SKM-1 (cell line): ENCODE measurements around the gene PFDN4.

Source experiments
- DNase-seq: peaks from one replicate; lab custom pipeline; 2025; ENCODE audit not compliant: unreplicated experiment; lab: John Stamatoyannopoulos, UW

Gene PFDN4, protein sequence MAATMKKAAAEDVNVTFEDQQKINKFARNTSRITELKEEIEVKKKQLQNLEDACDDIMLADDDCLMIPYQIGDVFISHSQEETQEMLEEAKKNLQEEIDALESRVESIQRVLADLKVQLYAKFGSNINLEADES

DNA sequence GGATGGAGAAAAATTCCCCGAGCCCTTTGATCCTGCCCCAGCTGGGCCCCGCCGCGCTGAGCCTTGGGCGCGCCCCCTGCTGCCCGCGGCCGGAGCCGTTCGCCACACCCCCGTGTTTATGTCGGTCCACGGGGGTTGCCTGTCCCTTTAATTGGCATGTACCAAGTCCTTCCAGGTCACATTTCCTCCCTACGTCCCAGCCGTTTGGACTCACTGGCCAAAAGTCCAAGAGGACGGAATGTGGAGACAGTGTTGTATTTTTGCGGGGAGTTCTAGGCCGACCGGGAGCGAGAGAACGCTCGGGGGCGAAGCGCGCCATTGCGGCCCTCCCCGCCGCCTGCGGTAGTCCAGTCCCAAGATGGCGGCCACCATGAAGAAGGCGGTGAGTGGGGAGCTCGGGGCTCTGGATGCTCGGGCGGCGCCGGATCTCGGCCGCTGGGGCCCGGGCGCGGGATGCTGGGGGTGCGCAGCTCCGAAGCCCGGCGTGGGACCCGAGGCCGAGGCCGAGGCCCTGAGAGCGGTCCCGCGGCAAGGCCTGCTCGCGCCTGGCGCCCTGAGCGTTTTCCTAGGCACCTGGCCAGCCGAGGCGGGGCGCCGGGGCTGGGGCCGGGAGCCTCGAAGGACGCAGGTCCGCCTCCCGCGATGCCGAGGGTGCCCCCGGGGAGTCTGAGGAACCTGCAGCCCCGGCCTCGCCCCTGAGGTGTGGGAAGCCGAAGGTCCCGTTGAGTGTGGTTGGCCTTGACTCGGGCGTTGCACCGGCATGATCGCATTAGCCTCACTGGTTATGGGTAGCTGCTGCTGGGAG is at the start of gene PFDN4:
Gene PFDN4 (plus strand): TSS at position 345 of the 805 bp plus-strand sequence. CDS start 14 bp downstream, at position 359.
- peak; percentile 66 for DNase-seq

GRCh38 chr20:54158226-54158625 is 49.7 kb upstream of the PFDN4 start:
- DNase-seq = no peak

DNA sequence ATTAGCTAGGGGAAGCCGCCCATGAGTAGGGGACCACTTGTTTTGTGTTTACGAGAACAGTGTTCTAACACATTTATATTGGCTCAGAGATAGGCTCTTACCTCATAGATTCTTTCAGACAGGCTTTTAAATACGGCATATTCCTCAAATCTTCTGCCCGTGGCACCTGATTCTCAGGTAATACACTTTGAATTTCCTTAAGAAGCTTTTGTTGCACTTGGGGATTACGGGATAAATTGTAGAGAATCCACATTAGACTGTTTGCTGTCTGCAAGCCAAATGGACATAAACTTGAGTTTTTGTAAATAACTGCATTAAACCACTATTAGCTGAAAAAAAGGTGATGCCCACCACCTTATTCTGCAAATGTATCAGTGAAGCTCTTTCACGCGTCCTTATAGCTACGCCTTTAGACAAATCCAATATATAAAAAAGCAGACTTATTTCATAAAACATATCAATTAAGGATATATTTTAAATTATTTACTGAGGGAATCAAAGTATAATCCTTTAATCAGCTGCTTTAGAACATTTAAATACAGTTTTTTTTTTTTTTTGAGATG is 49.0 kb upstream of the PFDN4 start:
- DNase-seq = no peak

DNA sequence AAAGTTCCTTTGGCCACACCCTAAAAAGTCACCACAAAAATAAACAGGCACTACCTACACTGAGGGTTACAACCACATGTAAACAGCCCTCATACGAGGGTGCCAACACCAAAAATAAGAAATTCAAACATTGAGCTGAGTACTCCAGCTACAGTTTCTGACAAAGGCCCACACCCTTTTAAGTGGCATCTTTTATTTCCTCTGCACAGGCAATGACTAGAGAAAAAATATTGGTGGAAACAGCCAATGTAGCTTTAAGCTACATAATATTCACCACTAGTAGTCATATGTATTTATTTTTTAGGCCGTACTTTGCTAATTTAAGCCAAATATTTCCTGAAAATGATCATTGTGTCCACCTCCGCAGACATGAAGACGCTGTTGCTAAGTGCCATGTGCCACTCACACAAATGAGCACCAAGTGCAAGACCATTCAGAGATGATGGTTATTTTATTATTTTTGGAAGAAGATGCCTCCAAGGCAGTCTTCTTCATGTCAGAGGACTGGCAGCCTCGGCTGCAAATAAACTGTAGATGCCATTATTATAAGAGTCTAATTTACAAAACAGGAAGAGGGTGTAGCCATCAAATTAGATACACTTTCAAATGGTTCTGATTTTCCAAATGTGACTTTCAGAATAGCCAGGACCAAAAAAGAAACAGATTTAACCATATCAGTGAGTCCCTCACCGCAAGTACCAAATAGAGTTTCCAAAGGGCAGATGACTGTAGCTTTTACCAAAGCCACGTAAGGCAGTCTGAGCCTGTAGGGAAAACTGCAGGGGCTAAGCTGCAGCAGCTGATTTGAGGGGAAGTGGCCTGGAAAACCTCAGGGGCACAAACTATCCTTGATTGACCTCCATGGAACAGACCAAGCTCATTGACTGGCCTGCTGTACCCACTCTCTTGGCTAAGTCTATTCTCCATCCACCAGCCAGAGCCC is 47.6 kb upstream of the PFDN4 start:
- DNase-seq = no peak

DNA sequence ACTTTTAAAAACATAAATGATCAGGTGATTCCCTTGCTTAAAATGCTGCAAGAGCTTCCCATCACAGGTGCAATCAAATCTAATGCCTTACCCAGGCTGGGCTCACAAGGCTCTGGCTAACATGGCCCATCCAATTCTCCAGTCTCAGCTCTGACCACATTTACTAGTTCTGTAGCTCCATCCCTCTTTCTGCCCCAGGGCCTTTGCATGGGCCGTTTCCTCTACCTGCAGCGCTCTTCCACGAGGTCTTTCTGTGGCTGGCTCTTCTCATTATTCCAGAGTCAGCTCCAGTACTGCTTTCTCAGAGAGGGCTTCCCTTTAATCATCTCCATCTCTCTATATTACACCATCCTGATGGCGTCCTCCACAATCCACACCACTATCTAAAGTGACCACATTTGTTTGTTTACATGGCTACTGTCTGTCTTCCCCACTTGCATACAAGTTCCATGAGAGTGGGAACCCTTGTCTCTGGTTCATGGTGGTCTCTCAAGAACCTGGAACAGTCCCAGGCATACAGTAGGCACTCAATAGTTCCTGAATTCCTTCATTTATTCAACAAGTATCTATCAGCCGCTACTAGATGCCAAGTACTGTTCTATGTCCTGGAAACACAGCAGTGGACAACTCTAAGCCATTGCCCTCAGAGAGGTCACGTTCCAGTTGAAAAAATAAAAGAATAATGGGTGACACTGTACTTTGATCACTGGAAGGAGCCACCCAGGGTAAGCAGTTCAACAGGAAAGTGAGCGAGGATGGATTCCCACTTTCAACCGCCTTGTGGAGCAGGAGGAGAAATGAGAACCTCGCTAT is 46.7 kb upstream of the PFDN4 start:
- DNase-seq = no peak

DNA sequence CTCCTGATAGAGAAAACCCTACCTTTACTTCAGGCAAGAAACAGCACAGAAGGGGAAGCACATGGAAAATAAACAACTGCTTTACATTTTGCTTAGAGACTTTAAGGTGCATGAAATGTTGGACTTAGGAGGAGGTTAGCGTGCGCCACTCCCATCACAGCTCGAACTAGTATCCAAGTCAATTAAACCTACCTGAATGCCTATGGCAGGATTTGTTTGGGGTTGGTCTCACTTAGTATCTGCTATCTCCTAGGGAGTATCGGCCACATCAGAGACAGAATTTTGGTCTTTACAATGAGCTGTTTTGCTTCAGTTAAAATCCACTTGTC is 46.1 kb upstream of the PFDN4 start:
- no peak for DNase-seq

DNA sequence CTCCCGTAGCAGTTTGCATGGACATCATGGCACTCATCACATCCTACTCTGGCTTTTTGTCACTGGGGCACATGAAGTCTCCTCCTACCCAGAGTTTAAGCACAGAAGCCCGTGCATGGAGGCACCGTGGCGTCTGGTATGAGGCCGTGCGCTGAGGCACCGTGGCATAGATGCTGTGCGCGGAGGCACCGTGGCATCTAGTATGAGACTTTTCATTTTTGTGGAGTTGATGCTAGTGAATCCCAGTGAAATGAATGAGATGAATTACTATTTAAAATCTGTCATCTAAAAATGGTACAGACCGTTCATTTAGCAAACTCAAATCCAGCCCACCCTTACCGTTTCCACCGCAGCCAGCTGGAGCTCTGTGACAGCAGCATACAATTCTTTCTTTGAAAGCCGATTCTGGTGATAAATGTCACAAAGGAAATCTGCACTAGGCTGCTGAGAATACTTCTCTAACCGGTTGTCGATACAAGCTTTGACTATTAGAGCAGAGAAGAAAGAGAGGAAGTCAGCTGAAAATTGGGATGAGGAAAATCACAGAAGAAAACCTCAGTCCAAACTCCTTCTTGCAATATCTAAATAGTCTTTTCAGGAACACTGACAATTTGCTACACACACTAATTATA is 45.4 kb upstream of the PFDN4 start:
- no peak for DNase-seq

DNA sequence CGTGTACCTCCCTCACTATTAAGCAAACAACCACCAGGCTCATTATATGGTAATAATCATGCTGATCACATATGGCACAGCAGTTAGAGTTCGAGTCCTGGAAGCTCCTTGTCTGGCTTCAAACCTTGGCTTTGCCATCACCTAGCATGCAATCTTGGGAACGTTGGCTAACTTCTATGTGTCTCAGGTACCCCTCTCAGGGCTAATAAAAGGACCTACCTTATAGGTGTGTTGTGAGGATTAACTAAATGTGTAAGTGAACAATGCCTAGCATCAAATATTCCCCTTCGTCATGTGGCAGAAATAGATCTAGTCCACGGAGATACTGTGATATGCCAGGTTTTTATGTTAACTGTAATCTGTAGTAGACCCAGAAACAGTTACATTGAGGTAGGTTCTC is 44.5 kb upstream of the PFDN4 start:
- no peak for DNase-seq

- DNase-seq = no peak
Observed at GRCh38 chr20:54165014-54165413, 42.9 kb upstream of the PFDN4 start.

- DNase-seq = no peak
Observed at GRCh38 chr20:54165803-54166202, 42.1 kb upstream of the PFDN4 start.

- no peak for DNase-seq
Observed at GRCh38 chr20:54166987-54167662, 40.8 kb upstream of the PFDN4 start.

- peak; percentile 10 for DNase-seq
Observed at GRCh38 chr20:54167909-54168872, 39.7 kb upstream of the PFDN4 start.

- DNase-seq = no peak
Observed at GRCh38 chr20:54168961-54169862, 38.7 kb upstream of the PFDN4 start.

DNA sequence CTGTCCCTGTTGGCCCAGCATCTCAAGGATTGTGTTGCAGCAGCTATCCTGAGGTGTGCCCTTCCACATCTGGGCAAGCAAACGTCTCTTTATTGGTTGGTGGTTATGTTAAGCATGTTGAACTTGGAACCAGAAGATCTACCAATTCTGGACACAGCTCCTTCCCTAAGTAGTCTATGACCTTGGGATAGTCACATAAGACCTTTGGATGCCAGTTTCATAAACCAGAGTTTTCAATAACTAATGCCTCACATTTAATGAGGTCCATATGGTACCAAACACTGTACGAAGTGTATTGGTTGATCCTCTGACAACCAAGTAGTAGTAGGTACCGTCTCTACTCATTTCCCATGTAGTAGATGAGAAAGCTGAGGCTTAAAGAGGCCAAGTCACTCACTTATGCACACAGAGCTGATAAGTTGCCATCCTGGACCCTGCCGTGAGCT is 37.8 kb upstream of the PFDN4 start:
- DNase-seq = no peak

- DNase-seq = no peak
Observed at GRCh38 chr20:54170963-54171362, 36.9 kb upstream of the PFDN4 start.

GRCh38 chr20:54172532-54172855 is 35.4 kb upstream of the PFDN4 start:
- no peak for DNase-seq

DNA sequence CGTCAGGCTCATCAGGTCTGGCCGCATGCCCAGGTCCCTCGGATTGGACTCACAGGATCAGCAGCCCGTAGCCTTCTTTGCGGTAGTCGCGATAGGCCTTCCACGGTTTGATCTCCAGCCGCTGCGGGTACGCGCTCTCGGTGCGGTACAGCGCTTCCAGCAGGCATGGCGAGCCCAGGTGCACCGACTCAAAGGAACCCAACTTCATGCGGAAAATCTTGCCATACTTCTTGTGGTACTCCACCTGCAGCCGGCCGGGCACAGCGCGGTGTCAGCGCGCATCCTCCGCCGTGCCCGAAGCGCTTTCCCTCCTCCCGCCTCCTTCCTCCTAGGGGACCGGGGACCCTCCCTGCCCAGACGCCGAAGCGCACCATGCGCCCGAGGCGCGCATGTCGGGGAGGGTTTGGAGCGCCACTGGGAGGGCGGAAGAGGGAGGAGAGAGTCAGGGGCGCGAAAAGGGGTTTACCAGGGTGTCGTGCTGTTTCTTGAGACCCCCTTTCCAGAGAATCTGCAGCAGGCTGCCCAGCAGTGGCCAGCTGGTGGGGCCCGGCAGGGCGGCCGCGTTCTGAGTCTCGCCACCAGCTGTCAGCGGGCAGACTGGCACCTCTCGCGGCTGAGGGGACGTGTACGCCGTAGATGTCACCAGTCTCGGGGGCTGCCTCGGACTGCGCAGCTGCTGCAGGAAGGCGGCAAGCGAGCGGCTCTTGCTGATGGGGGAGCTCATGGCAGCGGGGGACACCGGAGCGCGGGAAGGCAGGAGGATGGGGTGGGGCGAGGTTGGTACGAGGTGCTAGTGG is 34.8 kb upstream of the PFDN4 start:
- DNase-seq = no peak
